Neural progenitor cell (in vitro differentiated cells): ENCODE results near the gene CAAP1.

ENCODE experiments used
- EZH2 ChIP-seq: fragments of 200-600 bp; sonication (generic); IDR thresholded peaks from 2 replicates; pipeline ENCODE4 v1.6.1; 2017; ENCODE audit warnings: antibody characterized with exemption, mild to moderate bottlenecking, moderate library complexity
- EZH2phosphoT487 ChIP-seq: fragments of 200-600 bp; sonication (generic); IDR thresholded peaks from 2 replicates; pipeline ENCODE4 v1.6.1; 2017; ENCODE audit warnings: antibody characterized with exemption
- TF ChIP-seq, protein P1 (sequence below): fragments of 200-600 bp; sonication (generic); IDR thresholded peaks from 2 replicates; pipeline ENCODE4 v1.5.1; 2017; ENCODE audit warnings: antibody characterized with exemption, mild to moderate bottlenecking

DNA sequence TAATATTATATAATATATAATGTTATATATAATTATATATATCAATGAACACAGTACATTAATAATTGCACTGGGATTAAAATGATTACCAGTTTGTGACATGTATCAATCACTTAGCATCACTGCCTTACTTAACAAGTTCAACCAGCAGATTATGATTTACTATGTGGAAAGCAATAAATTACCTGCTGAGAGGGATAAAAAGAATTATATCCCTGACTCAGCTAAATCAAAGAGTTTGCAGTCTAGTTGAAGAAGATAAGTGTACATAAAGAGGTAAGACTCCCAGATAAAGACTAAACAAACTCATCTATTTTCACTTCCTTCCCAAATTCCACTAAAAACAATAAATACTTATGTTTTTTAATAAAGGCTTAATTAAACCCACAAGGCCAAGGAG lies 43.2 kb upstream of the CAAP1 start:
- no peak for TF ChIP-seq EZH2phosphoT487
- TF ChIP-seq, protein P1, sequence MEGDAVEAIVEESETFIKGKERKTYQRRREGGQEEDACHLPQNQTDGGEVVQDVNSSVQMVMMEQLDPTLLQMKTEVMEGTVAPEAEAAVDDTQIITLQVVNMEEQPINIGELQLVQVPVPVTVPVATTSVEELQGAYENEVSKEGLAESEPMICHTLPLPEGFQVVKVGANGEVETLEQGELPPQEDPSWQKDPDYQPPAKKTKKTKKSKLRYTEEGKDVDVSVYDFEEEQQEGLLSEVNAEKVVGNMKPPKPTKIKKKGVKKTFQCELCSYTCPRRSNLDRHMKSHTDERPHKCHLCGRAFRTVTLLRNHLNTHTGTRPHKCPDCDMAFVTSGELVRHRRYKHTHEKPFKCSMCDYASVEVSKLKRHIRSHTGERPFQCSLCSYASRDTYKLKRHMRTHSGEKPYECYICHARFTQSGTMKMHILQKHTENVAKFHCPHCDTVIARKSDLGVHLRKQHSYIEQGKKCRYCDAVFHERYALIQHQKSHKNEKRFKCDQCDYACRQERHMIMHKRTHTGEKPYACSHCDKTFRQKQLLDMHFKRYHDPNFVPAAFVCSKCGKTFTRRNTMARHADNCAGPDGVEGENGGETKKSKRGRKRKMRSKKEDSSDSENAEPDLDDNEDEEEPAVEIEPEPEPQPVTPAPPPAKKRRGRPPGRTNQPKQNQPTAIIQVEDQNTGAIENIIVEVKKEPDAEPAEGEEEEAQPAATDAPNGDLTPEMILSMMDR, result no peak
- TF ChIP-seq EZH2, result no peak
